ENCODE data around the gene CTIF.
"Not testable (repeated sequence)": the region's sequence is repeated elsewhere in the genome, so short reads cannot be mapped to it uniquely, and the experiment has no call there.

CTIF gene

GRCh38 chr18:48711651-48712486 lies 173.0 kb downstream of the CTIF start:
- DNase-seq, result peak; percentile 48

DNA sequence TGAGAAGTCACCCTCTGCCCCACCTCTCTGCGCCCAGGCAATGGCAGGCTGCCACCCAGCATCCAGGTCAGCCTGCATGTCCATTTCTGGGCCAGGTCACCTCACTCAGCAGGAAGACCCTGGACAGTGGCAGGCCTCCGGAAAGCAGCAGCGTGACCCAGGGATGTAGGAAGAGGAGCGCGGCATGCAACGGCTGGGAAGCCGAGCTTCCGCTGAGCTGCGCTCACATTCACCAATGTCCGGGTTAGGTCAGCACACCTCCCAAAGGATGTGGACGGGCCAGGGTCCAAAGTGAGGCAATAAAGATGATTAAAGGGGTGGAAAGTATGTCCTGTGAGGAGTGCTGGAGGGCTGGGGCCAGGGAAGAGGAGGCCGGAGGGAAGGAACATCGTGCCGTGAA lies 174.5 kb downstream of the CTIF start:
- DNase-seq, result peak; percentile 62

DNA sequence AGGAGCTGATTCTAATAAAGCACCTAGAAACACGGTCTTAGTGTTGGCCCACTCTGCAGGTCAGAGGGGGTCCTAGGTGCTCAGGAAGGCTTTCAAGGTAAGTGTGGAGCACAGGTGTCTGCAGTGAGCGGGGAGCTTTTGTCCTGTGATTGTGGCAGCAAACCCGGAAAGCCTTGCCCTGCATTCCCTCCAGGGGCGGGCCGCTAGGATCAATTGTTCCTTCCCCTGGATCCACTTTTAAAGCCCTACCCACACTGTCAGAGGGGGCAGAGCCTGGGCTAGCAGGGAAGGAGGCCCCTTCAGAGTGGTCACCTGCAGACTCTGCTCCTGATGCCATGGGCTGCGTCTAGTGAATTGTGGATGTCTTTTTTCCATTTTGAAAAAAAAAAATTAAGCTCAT lies 176.0 kb downstream of the CTIF start:
- DNase-seq, result no peak

GRCh38 chr18:48715711-48716361 lies 177.0 kb downstream of the CTIF start:
- no peak for DNase-seq

DNA sequence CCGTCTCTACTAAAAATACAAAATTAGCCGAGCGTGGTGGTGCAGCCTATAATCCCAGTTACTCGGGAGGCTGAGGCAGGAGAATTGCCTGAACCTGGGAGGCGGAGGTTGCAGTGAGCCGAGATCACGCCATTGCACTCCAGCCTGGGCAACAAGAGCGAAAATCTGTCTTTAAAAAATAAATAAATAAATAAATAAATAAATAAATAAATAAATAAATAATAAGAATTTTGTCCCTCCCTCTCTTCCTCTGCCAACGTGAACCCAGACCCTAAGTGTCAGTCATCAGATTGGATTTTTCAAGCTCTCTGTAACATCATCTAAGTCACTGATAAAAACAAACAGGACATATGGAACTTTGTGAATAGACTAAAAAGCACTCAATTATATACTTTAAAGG lies 178.4 kb downstream of the CTIF start:
- not testable (repeated sequence) for DNase-seq

- no peak for DNase-seq
These were observed 179.6 kb downstream of the CTIF start for GRCh38 chr18:48718251-48718959.

GRCh38 chr18:48719388-48719787 lies 180.6 kb downstream of the CTIF start:
- no peak for DNase-seq

GRCh38 chr18:48719974-48720654 lies 181.3 kb downstream of the CTIF start:
- peak; percentile 83 for DNase-seq

DNA sequence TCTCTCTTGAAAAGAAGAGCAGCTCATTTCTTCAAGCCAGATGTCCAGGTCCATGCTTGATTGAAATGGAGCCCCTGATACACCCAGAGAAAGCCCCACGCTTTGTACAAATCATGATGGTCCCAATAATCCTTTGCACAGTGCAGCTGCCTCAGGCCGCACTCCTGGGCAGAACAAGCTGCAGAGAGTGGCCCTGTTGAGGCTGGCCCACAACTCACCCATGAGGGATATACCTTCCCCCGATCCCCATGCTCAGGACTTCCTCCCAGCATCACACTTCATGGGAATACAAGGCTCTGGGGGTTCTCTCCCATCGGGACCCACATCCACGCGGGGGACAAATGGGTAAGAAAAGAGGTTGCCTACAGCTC lies 181.8 kb downstream of the CTIF start:
- DNase-seq, result no peak

GRCh38 chr18:48721312-48721711 lies 182.5 kb downstream of the CTIF start:
- DNase-seq, result no peak

- DNase-seq, result no peak
These were observed 184.2 kb downstream of the CTIF start for GRCh38 chr18:48723016-48723415.

DNA sequence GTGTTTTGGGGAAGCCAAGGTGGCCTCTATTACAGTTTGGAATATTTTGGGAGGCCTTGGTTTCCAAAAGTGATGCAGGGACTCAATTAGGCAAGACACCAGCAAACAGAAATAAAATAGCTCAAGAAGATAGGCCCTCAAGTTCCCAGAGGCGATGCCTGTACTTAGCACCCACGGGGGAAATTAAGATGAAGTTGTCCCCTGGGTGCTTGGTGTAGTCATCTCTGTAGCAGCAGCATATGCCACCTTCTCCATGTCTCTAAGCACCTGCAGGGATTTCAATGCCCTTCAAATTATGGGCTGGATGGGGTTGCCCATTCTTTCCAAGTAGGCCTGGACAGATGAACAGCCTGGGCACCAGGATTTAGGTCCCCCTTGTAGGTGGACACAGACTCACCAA lies 185.0 kb downstream of the CTIF start:
- no peak for DNase-seq

GRCh38 chr18:48724442-48724841 lies 185.6 kb downstream of the CTIF start:
- DNase-seq, result no peak

DNA sequence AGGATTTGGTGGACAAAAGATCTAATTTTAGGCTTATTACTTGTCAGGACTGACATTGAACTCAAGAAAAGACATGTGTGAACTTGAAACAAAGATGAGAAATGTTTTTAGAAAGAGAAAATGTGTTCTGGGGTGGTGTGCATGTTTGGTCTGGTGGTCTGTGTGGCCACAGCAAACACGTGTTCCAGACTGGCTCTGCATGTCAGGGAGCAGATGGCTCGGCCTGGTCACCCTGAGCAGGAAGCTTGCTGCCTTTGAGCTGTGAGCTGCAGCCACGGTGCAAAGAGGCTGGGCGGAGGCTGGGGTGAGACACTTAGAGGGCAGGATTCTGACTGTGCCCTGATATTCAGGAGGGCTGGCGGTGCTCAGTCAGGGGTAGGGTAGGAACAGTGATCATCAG lies 186.1 kb downstream of the CTIF start:
- DNase-seq, result no peak

- DNase-seq, result no peak
These were observed 186.7 kb downstream of the CTIF start for GRCh38 chr18:48725562-48725961.

DNA sequence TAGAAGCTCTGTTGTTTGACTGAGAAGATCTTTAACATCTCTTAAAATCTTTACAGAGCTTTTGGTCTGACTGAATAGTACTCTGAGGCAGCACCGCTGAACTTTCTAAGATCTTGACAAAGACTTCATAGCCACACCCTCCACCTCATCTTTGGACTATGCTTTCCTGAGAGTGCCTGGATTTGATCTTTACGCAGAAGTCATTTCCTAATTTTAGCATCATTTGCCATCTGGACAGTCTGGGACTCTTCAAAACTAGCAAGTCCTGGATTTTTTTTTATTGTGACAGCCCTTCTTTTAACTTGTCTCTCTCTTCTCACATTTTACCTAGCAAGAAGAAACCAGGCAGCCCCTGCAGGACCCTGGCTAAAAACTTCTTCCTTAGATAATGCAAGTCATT lies 188.8 kb downstream of the CTIF start:
- no peak for DNase-seq

- DNase-seq, result peak; percentile 99
These were observed 189.5 kb downstream of the CTIF start for GRCh38 chr18:48728204-48728833.

DNA sequence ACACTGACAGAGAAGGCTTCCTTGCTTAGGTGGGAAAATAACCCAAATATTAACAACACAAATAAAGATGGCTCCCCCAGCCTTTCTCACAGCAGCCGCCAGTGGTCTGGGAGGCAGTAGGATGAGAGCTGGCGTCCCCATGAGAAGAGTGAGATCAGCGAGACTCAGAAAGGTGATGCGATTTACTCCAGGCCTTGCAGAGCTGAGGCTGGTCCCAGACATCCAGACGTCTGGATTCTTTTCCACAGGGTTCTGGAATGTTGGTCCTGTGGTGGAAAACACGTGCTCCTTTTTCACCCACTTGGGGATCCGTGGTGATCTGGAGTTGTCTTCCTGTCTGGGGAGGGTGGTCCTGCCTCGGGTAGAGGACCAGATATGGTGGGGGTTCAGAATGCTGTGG lies 190.6 kb downstream of the CTIF start:
- DNase-seq, result peak; percentile 92

DNA sequence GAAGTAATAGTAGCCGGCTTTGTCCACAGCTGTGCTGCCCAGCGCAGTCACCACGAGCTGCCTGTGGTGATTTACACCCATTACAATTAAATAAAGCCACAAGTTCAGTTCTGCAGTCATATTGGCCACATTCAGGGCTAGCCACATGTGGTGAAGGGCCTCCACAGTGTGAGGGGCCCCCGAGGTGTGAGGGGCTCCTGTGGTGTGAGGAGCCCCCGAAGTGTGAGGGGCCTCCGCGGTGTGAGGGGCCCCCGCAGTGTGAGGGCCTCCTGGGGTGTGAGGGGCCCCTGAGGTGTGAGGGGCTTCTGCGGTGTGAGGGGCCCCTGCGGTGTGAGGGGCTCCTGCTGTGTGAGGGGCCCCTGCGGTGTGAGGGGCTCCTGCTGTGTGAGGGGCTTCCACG lies 191.2 kb downstream of the CTIF start:
- DNase-seq, result no peak

DNA sequence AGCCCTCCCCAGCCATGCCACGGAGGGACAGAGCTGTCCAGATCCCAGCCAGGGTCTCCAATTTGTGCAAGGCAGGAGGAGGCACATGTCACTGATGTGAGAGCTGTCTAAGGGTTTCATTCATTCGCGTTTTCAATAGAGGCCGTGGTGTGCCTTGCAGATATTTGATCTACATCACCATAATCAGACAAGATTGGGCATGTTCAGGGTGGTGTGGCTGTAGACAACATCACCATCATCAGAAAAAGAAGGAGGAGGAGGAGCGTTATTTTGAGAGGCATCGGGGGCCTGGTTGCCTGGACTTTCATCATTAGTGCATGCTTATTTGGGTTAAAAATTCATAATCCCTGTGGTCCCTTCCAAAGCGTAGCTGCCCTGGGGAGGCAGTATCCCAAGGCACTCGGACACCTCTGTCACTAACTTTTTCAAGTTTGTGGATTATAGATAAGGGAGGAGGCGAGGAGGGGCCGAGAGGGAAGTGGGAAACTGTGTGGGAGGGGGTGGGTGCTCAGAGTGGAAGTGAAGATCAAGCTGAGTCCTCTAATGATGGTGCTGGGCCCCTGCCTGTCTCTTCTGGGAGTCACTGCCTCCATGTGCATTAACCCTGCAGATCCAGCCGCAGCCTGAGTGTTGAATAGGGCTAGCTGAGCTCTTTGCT lies 194.1 kb downstream of the CTIF start:
- DNase-seq, result no peak

- DNase-seq, result no peak
These were observed 194.9 kb downstream of the CTIF start for GRCh38 chr18:48733643-48734253.

DNA sequence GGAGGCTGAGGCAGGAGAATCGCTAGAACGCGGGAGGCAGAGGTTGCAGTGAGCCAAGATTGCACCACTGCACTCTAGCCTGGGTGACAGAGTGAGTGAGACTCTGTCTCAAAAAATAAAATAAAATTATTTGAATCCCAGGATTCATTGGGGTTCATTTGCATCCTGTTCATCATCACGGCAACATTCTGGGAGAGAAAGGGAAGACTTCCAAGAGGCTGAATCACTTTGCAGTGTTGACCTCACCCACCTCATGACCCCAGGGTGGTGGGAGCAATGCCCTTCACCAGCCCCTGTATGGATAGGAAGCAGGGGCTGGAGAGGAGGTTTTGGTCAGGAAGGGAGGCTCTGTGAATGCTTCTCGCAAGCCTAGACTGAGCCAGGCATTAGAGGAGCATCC lies 195.6 kb downstream of the CTIF start:
- DNase-seq, result no peak

All from fibroblast of skin of abdomen (primary cell).